Memory B cell (primary cell): Measurements from ENCODE around the gene S100P.
A peak's percentile ranks its signal among the peaks of the same experiment; 100 is the strongest.
"Not testable (repeated sequence)": the region's sequence is repeated elsewhere in the genome, so short reads cannot be mapped to it uniquely, and the experiment has no call there.

Experiments used
- ATAC-seq: fragments of 150-1000 bp; cut with Tn5 transposase; 2 replicates; pipeline ENCODE4 v1.10.0; 2021; ENCODE audit warnings: low read depth, mild to moderate bottlenecking, moderate library complexity
- DNase-seq, 2 donors: peaks; one replicate each; pipeline ENCODE4 v3.0.0; 2022; ENCODE audit warnings: low spot score in 2 of 2
- H3K27ac Mint-ChIP-seq: one replicate; pipeline ENCODE4 v1.8.0; 2022; ENCODE audit warnings: mild to moderate bottlenecking, moderate library complexity, mixed read lengths
- H3K27me3 Mint-ChIP-seq: one replicate; pipeline ENCODE4 v1.8.0; 2022; ENCODE audit warnings: mixed read lengths
- H3K36me3 Mint-ChIP-seq: one replicate; pipeline ENCODE4 v1.8.0; 2022; ENCODE audit warnings: mild to moderate bottlenecking, mixed read lengths
- H3K4me1 Mint-ChIP-seq: one replicate; pipeline ENCODE4 v1.8.0; 2022; ENCODE audit warnings: mixed read lengths
- H3K4me3 Mint-ChIP-seq: one replicate; pipeline ENCODE4 v1.8.0; 2022; ENCODE audit warnings: mild to moderate bottlenecking, moderate library complexity, mixed read lengths
- H3K9me3 Mint-ChIP-seq: one replicate; pipeline ENCODE4 v1.8.0; 2022; ENCODE audit warnings: mixed read lengths

The S100P gene

DNA sequence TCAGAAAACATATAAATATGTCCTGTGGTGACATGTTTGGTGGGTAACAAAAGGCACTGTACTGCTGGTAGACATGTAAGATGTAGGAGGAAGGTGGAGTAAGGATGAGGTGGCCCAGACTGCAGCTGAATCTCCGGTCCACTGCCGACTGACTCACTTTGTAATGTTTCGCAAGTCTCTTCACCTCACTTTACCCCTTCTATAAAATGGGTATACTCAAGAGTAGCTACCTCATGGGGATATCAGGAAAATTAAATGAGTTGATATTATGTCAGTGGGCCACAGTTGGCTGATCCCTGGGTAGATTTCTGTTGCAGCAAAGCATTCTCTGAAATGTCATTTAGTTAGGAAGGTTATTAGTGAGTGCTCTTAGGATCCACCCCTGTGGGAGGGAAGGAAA, 31.1 kb upstream of the S100P start:
- DNase-seq = no peak
- Mint-ChIP-seq H3K36me3 (peaks cover 3% of the 10 kb centered on the region), H3K27ac (no peak overlapping the region), H3K4me1 (peaks cover 2% of the 10 kb centered on the region), H3K9me3 (peaks cover 2% of the 10 kb centered on the region), H3K27me3 (peaks cover 24% of the 10 kb centered on the region), H3K4me3 (no peak overlapping the region)
- no peak for ATAC-seq

DNA sequence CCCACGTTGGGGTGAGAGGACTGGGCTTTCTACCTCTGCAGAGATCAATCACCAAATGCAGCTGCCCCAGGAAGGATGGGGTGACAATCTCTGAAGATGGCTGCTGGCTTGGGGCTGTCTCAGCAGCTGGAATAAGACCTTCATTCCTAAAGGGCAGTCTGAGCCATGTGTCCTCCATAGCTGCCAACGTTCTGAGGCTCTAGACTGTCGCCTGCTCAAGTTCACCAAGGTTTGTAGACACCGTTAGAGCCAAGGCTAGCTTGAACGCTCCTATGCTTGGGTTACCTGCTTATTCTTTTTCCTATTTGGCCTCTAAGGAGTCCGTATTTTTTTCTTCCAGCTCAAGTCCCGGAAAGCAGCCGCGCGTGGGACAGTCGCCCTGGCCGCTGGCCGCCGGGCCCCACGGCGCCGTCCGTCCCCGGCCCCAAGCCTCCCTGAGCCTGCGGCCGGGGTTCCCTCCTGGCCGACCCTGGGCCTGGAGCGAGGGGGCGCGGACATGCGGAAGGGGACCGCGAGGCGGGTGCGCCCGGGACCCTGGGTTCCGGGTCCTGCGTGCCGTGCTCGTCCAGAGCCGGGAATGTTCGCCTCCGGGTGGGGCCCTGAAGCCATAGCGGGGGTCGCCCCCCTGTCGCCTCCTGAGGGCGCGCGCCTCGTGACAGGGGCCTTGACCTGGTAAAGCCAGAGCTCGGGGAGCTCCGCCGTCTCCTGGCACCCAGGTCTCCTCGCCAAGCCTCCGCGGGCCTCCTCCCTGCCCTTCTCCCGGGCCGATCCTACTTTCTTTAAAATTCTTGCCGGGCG, 29.9 kb upstream of the S100P start:
- Mint-ChIP-seq H3K4me3 (peak overlapping the region; percentile 65), H3K36me3 (peaks cover 3% of the 10 kb centered on the region), H3K9me3 (peaks cover 2% of the 10 kb centered on the region), H3K4me1 (peaks cover 2% of the 10 kb centered on the region), H3K27me3 (peaks cover 24% of the 10 kb centered on the region), H3K27ac (no peak overlapping the region)
- no peak for ATAC-seq
- DNase-seq = no peak

DNA sequence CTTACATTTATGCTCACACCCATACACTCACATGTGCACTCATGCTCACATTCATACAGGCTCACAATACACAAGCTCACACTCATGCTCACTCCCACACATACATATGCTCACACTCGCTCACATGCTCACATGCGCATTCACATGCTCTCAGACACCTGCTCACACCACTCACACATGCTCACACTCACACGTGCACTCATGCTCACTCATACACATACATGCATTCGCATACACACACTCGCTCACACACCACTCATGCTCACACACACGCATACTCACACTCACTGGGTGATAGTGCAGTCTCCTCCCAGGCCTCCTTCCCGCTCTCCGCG, 28.4 kb upstream of the S100P start:
- Mint-ChIP-seq H3K4me3 (no peak overlapping the region), H3K27me3 (peaks cover 18% of the 10 kb centered on the region), H3K27ac (no peak overlapping the region), H3K4me1 (peaks cover 2% of the 10 kb centered on the region), H3K9me3 (peaks cover 2% of the 10 kb centered on the region), H3K36me3 (peaks cover 5% of the 10 kb centered on the region)
- ATAC-seq (no peak), DNase-seq (no peak)

DNA sequence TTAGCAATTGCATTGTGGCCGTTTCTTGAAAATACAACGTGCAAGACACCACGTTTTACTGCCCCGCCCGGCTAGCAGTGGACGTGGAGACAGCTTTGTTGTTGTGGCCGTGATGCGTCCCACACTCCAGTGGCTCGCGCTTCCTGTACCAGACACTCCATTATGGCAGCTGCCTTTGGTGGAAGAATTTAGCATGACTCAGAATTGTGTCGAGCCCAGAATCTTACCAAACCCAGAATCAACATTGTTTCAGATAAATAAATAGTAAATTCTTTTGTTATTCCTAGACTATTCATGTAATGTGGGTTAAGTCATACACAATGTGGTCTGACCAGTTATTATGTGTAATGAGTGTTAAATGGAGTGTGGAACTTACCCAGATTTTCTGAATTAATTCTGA, 25.3 kb upstream of the S100P start:
- Mint-ChIP-seq H3K27me3 (peaks cover 2% of the 10 kb centered on the region), H3K4me3 (no peak overlapping the region), H3K36me3 (peaks cover 4% of the 10 kb centered on the region), H3K4me1 (peaks cover 1% of the 10 kb centered on the region), H3K27ac (no peak overlapping the region), H3K9me3 (peaks cover 2% of the 10 kb centered on the region)
- no peak for ATAC-seq
- DNase-seq = no peak

DNA sequence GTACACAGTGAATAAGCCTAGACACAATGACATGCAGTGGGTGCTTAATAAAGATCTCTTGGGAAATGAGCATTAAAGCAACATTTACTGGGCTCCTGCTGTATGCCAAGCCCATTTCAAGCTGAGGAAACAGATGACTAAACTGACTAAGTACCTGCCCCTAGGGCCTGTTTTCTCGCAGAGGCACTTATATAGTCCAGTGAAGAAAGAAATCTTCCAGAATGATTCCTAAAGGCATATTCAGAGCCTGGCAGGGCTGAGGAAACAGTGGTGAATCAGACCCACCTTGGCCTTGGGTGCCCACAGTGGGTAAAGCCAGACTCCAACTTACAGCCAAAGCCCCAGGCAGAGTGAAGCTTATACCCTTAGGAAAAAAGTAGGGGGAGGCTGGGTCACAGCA, 22.0 kb upstream of the S100P start:
- H3K9me3 Mint-ChIP-seq = no peaks in the 10 kb centered on the region
- H3K4me1 Mint-ChIP-seq = peaks cover 19% of the 10 kb centered on the region
- DNase-seq (no peak), ATAC-seq (no peak)
- H3K4me3 Mint-ChIP-seq = no peak overlapping the region
- no peak overlapping the region for H3K27ac Mint-ChIP-seq
- H3K36me3 Mint-ChIP-seq = peaks cover 14% of the 10 kb centered on the region
- no peaks in the 10 kb centered on the region for H3K27me3 Mint-ChIP-seq

DNA sequence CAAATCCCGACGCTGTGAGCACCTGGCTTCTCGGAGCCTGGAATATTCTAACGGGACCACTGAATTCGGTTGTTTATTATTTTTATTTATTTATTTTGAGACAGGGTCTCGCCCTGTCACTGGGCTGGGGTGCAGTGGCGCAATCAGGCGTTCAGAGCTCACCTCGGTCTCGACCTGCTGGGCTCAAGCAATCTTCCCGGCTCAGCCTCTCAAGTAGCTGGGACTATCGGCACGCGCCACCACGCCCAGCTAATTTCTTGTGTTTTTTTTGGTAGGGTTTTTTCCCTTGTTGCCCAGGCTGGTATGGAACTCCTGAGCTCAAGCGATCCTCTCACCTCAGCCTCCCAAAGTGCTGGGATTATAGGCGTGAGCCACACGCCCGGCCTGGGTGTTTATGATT, 21.5 kb upstream of the S100P start:
- ATAC-seq (no peak), DNase-seq (no peak)
- Mint-ChIP-seq H3K4me3 (no peak overlapping the region), H3K36me3 (peaks cover 16% of the 10 kb centered on the region), H3K4me1 (peaks cover 22% of the 10 kb centered on the region), H3K9me3 (no peaks in the 10 kb centered on the region), H3K27ac (no peak overlapping the region), H3K27me3 (no peaks in the 10 kb centered on the region)

DNA sequence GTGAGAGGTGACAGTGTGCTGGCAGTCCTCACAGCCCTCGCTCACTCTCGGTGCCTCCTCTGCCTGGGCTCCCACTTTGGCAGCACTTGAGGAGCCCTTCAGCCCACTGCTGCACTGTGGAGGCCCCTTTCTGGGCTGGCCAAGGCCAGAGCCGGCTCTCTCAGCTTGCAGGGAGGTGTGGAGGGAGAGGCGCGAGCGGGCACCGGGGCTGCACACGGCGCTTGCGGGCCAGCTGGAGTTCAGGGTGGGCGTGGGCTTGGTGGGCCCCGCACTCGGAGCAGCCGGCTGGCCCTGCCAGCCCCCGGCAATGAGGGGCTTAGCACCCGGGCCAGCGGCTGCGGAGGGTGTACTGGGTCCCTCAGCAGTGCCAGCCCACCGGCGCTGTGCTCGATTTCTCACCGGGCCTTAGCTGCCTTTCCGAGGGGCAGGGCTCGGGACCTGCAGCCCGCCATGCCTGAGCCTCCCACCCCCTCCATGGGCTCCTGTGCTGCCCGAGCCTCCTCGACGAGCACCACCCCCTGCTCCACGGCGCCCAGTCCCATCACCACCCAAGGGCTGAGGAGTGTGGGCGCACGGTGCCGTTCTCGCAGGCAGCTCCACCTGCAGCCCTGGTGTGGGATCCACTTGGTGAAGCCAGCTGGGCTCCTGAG, 21.0 kb upstream of the S100P start:
- H3K9me3 Mint-ChIP-seq, ATAC-seq, H3K27me3 Mint-ChIP-seq, H3K27ac Mint-ChIP-seq, DNase-seq, H3K4me3 Mint-ChIP-seq: not testable (repeated sequence)
- peaks cover 16% of the 10 kb centered on the region for H3K36me3 Mint-ChIP-seq
- peaks cover 22% of the 10 kb centered on the region for H3K4me1 Mint-ChIP-seq

DNA sequence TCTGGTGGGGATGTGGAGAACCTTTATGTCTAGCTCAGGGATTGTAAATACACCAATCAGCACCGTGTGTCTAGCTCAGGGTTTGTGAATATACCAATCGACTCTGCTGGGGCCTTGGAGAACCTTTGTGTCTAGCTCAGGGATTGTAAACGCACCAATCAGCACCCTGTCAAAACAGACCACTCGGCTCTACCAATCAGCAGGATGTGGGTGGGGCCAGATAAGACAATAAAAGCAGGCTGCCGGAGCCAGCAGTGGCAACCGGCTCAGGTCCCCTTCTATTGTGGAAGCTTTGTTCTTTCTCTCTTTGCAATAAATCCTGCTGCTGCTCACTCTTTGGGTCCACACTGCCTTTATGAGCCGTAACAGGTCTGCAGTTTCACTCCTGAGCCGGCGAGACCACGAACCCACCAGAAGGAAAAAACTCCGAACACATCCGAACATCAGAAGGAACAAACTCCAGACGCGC, 20.5 kb upstream of the S100P start:
- Mint-ChIP-seq H3K4me1 (peaks cover 22% of the 10 kb centered on the region), H3K36me3 (peaks cover 16% of the 10 kb centered on the region), H3K4me3 (peak overlapping the region; percentile 92), H3K27ac (peak overlapping the region; percentile 95)
- not testable (repeated sequence) for H3K9me3 Mint-ChIP-seq, ATAC-seq, H3K27me3 Mint-ChIP-seq
- peak in 1 of 2 donors; percentile 9 for DNase-seq

DNA sequence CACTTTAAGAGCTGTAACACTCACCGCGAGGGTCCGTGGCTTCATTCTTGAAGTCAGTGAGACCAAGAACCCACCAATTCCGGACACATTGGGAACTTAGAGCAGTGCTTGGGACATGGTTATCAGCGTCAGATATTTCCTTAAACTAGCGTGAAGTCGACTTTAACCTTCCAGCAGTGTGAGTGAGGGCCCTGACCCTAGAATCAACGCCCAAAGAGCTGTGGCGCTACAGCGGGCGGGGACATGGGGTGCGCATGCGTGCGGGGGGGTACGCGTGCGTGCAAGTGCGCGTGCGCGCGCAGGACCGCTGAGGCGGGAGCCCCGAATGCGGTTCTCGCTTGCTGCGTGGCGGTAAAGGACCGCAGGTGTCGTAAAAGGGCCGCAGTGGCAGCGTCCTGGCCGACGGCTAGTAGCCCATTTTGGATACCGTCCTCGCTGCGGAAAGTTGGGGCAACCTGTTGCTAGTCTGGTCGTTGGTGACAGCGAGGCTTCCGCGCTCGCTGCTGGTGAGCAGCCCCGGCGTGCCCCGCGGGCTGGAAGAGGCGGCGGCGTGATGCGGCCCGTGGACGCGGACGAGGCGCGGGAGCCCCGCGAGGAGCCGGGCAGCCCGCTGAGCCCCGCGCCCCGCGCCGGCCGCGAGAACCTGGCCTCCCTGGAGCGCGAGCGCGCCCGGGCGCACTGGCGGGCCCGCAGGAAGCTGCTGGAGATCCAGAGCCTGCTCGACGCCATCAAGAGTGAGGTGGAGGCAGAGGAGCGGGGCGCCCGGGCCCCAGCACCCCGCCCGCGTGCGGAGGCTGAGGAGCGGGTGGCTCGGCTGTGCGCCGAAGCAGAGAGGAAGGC, 19.8 kb upstream of the S100P start:
- Mint-ChIP-seq H3K36me3 (peaks cover 16% of the 10 kb centered on the region), H3K4me1 (peaks cover 25% of the 10 kb centered on the region), H3K4me3 (peak overlapping the region; percentile 92), H3K9me3 (no peaks in the 10 kb centered on the region), H3K27me3 (no peaks in the 10 kb centered on the region), H3K27ac (peak overlapping the region; percentile 95)
- ATAC-seq (peak; percentile 88), DNase-seq (peak; percentile 80 to 93)

DNA sequence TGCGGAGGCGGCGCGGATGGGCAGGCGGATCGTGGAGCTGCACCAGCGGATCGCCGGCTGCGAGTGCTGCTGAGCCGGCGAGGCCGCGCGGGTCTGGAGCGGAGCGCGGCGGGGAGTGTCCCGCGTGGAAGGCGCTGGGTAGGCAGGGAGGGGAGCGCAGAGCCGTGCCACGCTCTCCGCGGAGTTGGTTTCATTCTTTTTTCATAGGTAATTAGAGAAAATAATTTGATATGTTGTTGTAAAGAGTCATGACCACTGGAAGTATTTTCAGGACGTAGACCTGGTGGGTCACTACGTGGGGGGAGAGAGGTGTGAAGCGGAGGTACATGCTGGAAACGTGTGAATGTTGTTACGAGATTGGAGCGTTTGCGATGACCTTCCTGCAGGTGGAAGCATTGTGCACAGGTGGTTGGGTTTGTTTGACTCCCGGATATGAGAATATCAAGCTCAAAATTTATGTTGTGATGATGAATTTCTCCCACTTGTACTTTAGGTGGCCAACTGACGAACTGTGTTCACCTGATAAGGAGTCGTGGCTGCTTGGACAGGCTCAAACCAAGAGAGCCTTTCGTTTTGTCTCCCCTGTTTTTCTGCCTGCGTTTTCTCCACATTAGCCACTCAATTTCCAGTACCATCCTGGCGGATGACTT, 19.1 kb upstream of the S100P start:
- peak overlapping the region; percentile 95 for H3K27ac Mint-ChIP-seq
- peaks cover 17% of the 10 kb centered on the region for H3K36me3 Mint-ChIP-seq

DNA sequence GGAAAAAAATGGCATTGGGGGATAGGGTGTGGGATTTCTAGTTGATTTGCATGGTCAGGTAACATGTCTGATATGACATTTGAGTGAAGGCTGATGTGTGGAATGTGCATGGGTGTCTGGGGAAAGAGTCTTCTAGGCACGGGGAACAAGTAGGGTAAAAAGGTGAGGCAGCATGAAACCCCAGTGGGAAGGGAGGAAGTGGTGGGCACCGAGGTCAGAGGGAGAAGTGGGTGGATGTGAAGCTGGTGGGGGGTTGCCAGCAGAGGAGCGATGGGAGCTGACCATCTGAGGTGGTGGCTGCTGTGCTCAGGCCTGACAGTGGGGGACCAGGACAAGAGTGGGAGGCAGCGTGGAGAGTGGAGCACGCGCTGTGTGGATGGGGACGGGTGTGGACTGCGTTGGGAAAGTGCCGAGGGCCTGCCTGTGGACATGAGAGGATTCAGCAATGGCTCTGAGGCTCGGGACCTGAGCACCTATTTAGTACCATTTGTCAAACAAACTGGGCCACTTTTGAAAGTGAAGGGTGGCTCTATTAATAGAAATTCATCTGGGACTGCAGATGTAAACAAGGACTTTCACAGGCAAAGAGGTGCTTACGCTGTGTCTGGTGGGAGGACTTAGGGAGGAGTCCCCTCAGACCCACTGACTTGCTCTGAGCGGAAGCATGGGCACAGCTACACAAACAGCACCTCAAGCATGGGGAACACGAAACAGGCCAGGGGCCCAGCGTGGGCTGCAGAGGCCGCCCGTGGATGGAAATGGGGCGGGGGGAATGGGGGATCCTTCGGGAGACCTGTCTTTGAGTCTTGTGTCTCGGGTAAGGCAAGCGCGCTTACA, 16.7 kb upstream of the S100P start:
- Mint-ChIP-seq H3K4me3 (peak overlapping the region; percentile 18), H3K27me3 (no peaks in the 10 kb centered on the region), H3K4me1 (peaks cover 25% of the 10 kb centered on the region), H3K36me3 (peaks cover 21% of the 10 kb centered on the region), H3K27ac (peak overlapping the region; percentile 9), H3K9me3 (peaks cover 2% of the 10 kb centered on the region)
- ATAC-seq = no peak
- DNase-seq = no peak

More for the DNA sequence above, 19.1 kb upstream of the S100P start:
- no peaks in the 10 kb centered on the region for H3K27me3 Mint-ChIP-seq
- H3K4me3 Mint-ChIP-seq = peak overlapping the region; percentile 92
- ATAC-seq = peak; percentile 26
- H3K9me3 Mint-ChIP-seq = no peaks in the 10 kb centered on the region
- H3K4me1 Mint-ChIP-seq = peaks cover 25% of the 10 kb centered on the region
- peak; percentile 34 to 35 for DNase-seq

DNA sequence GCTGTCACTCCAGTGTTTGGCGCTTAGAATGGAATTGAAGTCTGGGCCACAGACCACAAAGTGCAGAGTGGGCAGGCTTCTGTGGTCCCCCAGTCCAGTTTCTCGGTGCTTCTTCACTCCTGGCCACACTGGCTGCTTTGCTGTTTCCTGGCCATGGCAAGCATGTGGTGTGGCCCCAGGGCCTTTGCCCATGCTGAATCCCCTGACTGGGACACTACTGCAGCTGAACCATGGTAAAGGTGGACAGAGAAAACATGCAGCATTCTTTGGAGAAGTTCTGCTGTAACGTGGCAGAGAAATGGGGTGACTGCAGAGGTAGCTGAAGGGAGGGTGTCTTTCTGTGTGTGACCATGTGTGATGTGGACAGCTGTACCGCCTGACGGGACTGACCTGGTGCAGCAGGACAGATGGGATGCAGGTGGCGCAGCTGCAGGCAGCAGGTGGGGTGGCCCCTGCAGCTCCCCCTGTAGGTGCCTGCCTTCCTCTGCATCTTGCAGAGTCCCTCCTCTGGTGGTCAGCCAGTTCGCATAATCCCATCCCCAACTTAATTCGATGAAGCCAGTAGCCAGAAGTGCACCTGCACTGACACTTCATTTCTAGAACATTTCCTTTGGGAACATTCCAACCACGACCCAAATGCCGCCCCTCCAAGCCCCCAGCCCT, 13.2 kb upstream of the S100P start:
- DNase-seq (no peak), ATAC-seq (no peak)
- peaks cover 18% of the 10 kb centered on the region for H3K36me3 Mint-ChIP-seq
- H3K4me1 Mint-ChIP-seq = peaks cover 10% of the 10 kb centered on the region
- H3K9me3 Mint-ChIP-seq = peaks cover 2% of the 10 kb centered on the region
- H3K4me3 Mint-ChIP-seq = no peak overlapping the region
- H3K27me3 Mint-ChIP-seq = no peaks in the 10 kb centered on the region
- no peak overlapping the region for H3K27ac Mint-ChIP-seq

DNA sequence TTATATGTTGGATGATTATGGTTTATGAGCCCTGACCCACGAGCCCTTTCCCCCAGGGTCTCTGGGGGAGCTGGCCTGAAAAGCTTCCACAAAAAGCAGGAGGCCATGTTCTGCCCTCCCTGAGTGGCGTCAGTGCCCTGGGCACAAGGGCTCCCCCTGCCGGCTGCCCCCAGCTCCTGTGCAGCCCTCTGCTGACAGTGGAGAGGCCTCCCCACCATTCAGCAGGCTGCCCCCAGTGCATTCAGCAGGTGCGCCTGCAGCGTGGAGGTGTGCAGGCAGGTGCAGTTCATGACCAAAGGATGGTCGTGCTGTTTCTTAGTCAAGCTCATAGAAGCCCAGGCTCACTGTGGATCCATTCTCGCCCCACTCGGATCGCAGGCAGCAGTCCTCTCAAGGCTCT, 12.5 kb upstream of the S100P start:
- DNase-seq (no peak), ATAC-seq (no peak)
- peaks cover 14% of the 10 kb centered on the region for H3K36me3 Mint-ChIP-seq
- no peak overlapping the region for H3K4me3 Mint-ChIP-seq
- H3K9me3 Mint-ChIP-seq = peaks cover 2% of the 10 kb centered on the region
- H3K27ac Mint-ChIP-seq = no peak overlapping the region
- peaks cover 9% of the 10 kb centered on the region for H3K4me1 Mint-ChIP-seq
- H3K27me3 Mint-ChIP-seq = no peaks in the 10 kb centered on the region
